Gastroesophageal sphincter (tissue), 4 donors: Measurements from ENCODE around the gene GPR153. TPM values are rescaled to one million over a fixed set of nuclear protein-coding genes. Genes with fewer than 3 reads are reported as not detected.
"Not testable (repeated sequence)": the region's sequence is repeated elsewhere in the genome, so short reads cannot be mapped to it uniquely, and the experiment has no call there.

Experiments used
- ATAC-seq: fragments of 150-250 bp; one replicate; pipeline ENCODE4 v1.9.1; 2016; ENCODE audit warnings: mild to moderate bottlenecking, moderate library complexity
- H3K27ac ChIP-seq, 4 donors: fragments of 200-600 bp; sonication (generic) in 3 of 4; 1 replicate in 3 of 4; 2 replicates in 1 of 4; pipeline ENCODE4 v1.5.1; 2016 to 2019
- H3K27me3 ChIP-seq: fragments of 200-600 bp; sonication (generic); one replicate; pipeline ENCODE4 v1.5.1; 2019
- H3K36me3 ChIP-seq, 2 donors: fragments of 200-600 bp; sonication (generic); one replicate each; pipeline ENCODE4 v1.5.1; 2019; ENCODE audit warnings: control low read depth in 1 of 2
- H3K4me1 ChIP-seq, 3 donors: fragments of 200-600 bp; sonication (generic); 1 replicate in 2 of 3; 2 replicates in 1 of 3; pipeline ENCODE4 v1.5.1; 2016 to 2019; ENCODE audit warnings: control low read depth in 2 of 3
- H3K4me3 ChIP-seq, 2 donors: fragments of 200-600 bp; sonication (generic); one replicate each; pipeline ENCODE4 v1.5.1; 2019; ENCODE audit warnings: mild to moderate bottlenecking in 1 of 2, moderate library complexity in 1 of 2
- H3K9me3 ChIP-seq, 3 donors: fragments of 200-600 bp; sonication (generic); one replicate each; pipeline ENCODE4 v1.5.1; 2017 to 2019; ENCODE audit warnings: control low read depth in 2 of 3
- EP300 ChIP-seq: sonication (generic); formaldehyde crosslinking; IDR thresholded peaks from one replicate; pipeline ENCODE4 v1.6.1; 2017; ENCODE audit warnings: antibody characterized with exemption, mild to moderate bottlenecking
- POLR2A ChIP-seq, 2 donors: fragments of 450-650 bp; IDR thresholded peaks; one replicate each; pipeline ENCODE4 v1.6.1; 2017; ENCODE audit warnings: antibody characterized with exemption in 2 of 2, mild to moderate bottlenecking in 2 of 2, moderate library complexity in 1 of 2
- POLR2AphosphoS5 ChIP-seq: sonication (generic); formaldehyde crosslinking; IDR thresholded peaks from one replicate; pipeline ENCODE4 v1.6.1; 2017; ENCODE audit warnings: antibody characterized with exemption
- WGBS, 2 donors: methylation state at CpG; one replicate each; pipeline ENCODE4 v1.1.5; 2018; ENCODE audit warnings: low coverage in 1 of 2; 5-methylcytosine and 5-hydroxymethylcytosine counted together
- total RNA-seq, 4 donors: library from RNA; depleted of rRNA; stranded (reverse); fragments of >200 nt; gene quantifications; one replicate each; pipeline ENCODE4 v1.1.0, GENCODE V29; 2016
- TF ChIP-seq, protein P1 (sequence below), 4 experiments: fragments of 200-600 bp in 2 of 4; fragments of 450-650 bp in 2 of 4; sonication (generic) in 1 of 4; IDR thresholded peaks; one replicate each; pipeline ENCODE4 v1.5.1; 2017 to 2019; ENCODE audit warnings: antibody characterized with exemption in 4 of 4, mild to moderate bottlenecking in 2 of 4, moderate library complexity in 2 of 4

Gene GPR153
- total RNA-seq: 1 to 10 TPM; 2.6 to 8.9 (median 6.2) TPM

DNA sequence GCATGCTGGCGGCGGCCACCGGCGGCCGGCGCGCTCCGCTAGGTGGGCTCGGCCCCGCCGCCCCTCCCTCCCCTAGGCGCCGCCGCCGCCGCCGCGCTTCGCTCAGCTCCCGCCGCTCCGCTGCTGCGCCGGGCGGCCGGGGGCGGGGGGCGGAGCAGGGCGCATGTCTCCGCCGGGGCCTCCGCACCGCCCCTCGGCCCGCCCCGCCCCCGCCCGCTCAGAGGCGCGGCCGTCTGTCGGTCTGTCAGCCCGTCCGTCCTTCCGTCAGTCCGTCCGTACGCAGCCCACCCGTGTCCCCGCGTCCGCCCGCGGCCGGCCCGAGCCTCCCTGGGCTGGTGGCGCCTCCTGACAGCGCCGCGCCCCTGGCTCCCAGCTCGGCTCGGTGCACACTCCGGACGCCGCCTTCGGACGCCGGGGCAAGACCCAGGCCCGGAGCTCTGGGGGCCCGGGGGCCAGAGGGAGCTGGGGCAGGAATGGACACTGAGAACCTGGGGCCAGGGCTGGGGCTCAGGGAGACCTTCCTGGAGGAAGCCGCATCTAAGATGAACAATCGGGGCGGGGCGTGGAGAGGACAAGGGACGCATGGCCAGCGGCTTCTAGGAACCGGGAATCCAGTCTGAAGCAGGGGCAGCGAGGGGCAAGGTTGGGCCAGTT lies at the start of gene GPR153:
TSS of gene GPR153 (minus strand) at position 138 of the 654 bp plus-strand sequence. CDS start 6,193 bp downstream, outside the sequence.
- H3K4me3 ChIP-seq: peak within 1 kb of the TSS; percentile 45 to 71
- TF ChIP-seq POLR2AphosphoS5: no peak
- TF ChIP-seq EP300: no peak
- TF ChIP-seq, protein P1, sequence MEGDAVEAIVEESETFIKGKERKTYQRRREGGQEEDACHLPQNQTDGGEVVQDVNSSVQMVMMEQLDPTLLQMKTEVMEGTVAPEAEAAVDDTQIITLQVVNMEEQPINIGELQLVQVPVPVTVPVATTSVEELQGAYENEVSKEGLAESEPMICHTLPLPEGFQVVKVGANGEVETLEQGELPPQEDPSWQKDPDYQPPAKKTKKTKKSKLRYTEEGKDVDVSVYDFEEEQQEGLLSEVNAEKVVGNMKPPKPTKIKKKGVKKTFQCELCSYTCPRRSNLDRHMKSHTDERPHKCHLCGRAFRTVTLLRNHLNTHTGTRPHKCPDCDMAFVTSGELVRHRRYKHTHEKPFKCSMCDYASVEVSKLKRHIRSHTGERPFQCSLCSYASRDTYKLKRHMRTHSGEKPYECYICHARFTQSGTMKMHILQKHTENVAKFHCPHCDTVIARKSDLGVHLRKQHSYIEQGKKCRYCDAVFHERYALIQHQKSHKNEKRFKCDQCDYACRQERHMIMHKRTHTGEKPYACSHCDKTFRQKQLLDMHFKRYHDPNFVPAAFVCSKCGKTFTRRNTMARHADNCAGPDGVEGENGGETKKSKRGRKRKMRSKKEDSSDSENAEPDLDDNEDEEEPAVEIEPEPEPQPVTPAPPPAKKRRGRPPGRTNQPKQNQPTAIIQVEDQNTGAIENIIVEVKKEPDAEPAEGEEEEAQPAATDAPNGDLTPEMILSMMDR (IDR thresholded peaks at IDR 0.05): no peak
- no peak for TF ChIP-seq POLR2A (IDR thresholded peaks at IDR 0.05)
- no peaks in the 10 kb centered on the region for H3K9me3 ChIP-seq
- peaks cover 56% of the 10 kb centered on the region for H3K27me3 ChIP-seq
- ATAC-seq: peak; percentile 72
- H3K27ac ChIP-seq: peak within 1 kb of the TSS in 3 of 4 donors; percentile 58 to 81 (median 70)
- no peaks in the 10 kb centered on the region for H3K36me3 ChIP-seq
- no CpG with 5 or more reads among the region's 78 CpGs for WGBS, 2 donors
- H3K4me1 ChIP-seq: peaks cover 0 to 60% (median 25%) of the 10 kb centered on the region in 3 donors

DNA sequence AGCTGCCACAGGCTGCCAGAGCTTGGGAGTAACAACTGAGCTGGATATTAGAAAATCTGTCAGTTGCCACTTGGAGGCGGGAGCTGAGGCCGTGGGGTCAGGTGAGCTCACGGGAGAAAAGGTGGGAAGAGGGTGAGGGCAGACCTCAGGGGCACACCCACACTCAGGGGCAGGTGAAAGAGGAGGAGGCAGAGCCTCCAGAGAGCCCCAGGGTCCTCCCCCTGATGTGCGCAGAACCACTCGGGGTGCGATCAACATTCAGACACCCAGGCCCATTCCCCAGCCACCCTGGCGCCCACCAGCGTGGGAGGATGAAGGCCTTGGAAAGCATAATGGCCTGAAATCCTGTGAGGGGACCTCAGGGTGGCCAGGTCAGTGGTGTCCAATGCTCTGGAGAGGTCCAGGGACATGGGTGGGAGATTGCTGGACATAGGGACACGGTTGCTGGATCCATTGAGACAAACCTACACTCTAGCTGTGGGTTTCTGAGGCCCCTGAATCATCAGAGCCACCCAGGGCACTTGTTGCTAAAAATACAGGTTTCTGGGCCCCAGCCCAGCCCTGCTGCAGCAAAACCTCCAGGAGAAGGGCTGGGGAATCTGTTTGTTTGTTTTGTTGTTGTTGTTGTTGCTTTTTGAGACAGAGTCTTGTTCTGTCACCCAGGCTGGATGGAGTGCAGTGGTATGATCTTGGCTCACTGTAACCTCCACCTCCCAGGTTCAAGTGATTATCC lies 49.4 kb upstream of the GPR153 start:
- no peak for ATAC-seq
- Histone ChIP-seq H3K36me3 (no peaks in the 10 kb centered on the region), H3K4me3 (no peak overlapping the region), H3K9me3 (no peaks in the 10 kb centered on the region), H3K27ac (no peak overlapping the region), H3K4me1 (no peaks in the 10 kb centered on the region), H3K27me3 (no peaks in the 10 kb centered on the region)
- TF ChIP-seq POLR2AphosphoS5 (no peak), EP300 (no peak), POLR2A (IDR thresholded peaks at IDR 0.05) (no peak)
- TF ChIP-seq, protein P1 (IDR thresholded peaks at IDR 0.05): no peak
- WGBS, 2 donors: 83 to 90% methylated on average over 2 to 4 of the region's 9 CpGs

DNA sequence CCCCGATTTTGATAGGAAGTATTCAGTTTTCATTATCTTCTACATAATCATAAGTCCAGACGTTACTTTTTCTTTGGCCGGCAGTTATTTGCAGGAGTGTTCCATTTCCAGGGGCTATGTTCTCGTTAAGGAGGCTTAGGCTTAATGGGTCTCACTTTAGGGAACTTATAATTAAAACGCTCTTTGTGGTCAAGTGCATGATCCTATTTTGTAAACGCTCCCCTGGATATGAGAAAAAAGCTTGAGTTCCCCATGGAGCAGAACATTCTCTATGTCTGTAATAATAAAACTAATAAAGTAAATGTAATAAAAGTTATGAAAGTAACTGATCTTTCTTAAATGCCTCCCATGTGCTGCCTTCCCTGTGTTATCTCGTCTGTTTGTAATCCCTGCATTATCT lies 48.7 kb upstream of the GPR153 start:
- Histone ChIP-seq H3K27me3 (no peaks in the 10 kb centered on the region), H3K4me3 (no peak overlapping the region), H3K4me1 (no peaks in the 10 kb centered on the region), H3K9me3 (no peaks in the 10 kb centered on the region), H3K36me3 (no peaks in the 10 kb centered on the region), H3K27ac (no peak overlapping the region)
- ATAC-seq: no peak
- TF ChIP-seq POLR2A (IDR thresholded peaks at IDR 0.05): no peak
- TF ChIP-seq EP300: no peak
- TF ChIP-seq POLR2AphosphoS5: no peak
- TF ChIP-seq, protein P1 (IDR thresholded peaks at IDR 0.05): no peak
- 83 to 89% methylated on average over 3 to 7 of the region's 7 CpGs for WGBS, 2 donors

DNA sequence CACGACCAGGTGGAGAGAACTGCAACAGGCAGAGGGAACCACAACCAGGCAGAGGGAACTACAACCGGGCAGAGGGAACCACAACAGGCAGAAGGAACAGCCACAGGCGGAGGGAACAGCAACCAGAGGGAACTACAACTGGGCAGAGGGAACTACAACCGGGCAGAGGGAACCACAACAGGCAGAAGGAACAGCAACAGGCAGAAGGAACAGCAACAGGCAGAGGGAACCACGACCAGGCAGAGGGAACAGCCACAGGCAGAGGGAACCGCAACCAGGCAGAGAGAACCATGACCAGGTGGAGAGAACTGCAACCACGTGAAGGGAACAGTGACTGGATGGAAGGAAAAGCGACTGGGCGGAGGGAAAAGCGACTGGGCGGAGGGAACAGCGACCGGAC lies 47.6 kb upstream of the GPR153 start:
- Histone ChIP-seq H3K36me3 (no peaks in the 10 kb centered on the region), H3K27ac (no peak overlapping the region), H3K27me3 (no peaks in the 10 kb centered on the region), H3K9me3 (no peaks in the 10 kb centered on the region), H3K4me1 (no peaks in the 10 kb centered on the region), H3K4me3 (no peak overlapping the region)
- TF ChIP-seq POLR2A (IDR thresholded peaks at IDR 0.05) (no peak), POLR2AphosphoS5 (no peak), EP300 (no peak)
- TF ChIP-seq, protein P1 (IDR thresholded peaks at IDR 0.05): no peak
- 89 to 92% methylated on average over 9 to 13 of the region's 13 CpGs for WGBS, 2 donors
- no peak for ATAC-seq

DNA sequence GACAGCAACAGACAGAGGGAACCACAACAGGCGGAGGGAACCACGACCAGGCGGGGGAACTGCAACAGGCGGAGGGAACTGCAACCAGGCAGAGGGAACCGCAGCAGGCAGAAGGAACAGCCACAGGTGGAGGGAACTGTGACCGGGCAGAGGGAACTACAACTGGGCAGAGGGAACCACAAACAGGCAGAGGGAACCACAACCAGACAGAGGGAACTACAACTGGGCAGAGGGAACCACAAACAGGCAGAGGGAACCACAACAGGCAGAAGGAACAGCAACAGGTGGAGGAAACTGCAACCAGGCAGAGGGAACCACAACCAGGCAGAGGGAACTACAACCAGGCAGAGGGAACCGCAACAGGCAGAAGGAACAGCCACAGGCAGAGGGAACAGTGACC lies 46.8 kb upstream of the GPR153 start:
- WGBS, 2 donors: 78 to 83% methylated on average over 1 to 7 of the region's 7 CpGs
- H3K27me3 ChIP-seq, H3K4me1 ChIP-seq: not testable (repeated sequence)

More for the DNA sequence above, 46.8 kb upstream of the GPR153 start:
- not testable (repeated sequence) for H3K4me3 ChIP-seq, H3K36me3 ChIP-seq, ATAC-seq, H3K9me3 ChIP-seq, H3K27ac ChIP-seq
